Nephron progenitor cell (in vitro differentiated cells): ENCODE results near the gene POFUT1.

Experiments used
- DNase-seq: peaks from one replicate; pipeline ENCODE4 v3.0.0; 2021
- H3K27ac Mint-ChIP-seq: 2 replicates; pipeline ENCODE4 v1.8.0; 2021; ENCODE audit warnings: mild to moderate bottlenecking, moderate library complexity, mixed read lengths
- H3K27me3 Mint-ChIP-seq: 2 replicates; pipeline ENCODE4 v1.8.0; 2021; ENCODE audit warnings: mild to moderate bottlenecking, low read depth, mixed read lengths; ENCODE audit not compliant: poor library complexity
- H3K36me3 Mint-ChIP-seq: 2 replicates; pipeline ENCODE4 v1.8.0; 2021; ENCODE audit warnings: low read depth, mixed read lengths
- H3K4me1 Mint-ChIP-seq: 2 replicates; pipeline ENCODE4 v1.8.0; 2021; ENCODE audit warnings: mixed read lengths
- H3K4me3 Mint-ChIP-seq: 2 replicates; pipeline ENCODE4 v1.8.0; 2021; ENCODE audit warnings: mild to moderate bottlenecking, moderate library complexity, mixed read lengths
- H3K9me3 Mint-ChIP-seq: 2 replicates; pipeline ENCODE4 v1.8.0; 2021; ENCODE audit warnings: mild to moderate bottlenecking, moderate library complexity, mixed read lengths
- CTCF ChIP-seq: fragments of 200-600 bp; sonication (generic); IDR thresholded peaks from 2 replicates; pipeline ENCODE4 v1.5.0; 2021; ENCODE audit warnings: antibody characterized with exemption

POFUT1 gene

DNA sequence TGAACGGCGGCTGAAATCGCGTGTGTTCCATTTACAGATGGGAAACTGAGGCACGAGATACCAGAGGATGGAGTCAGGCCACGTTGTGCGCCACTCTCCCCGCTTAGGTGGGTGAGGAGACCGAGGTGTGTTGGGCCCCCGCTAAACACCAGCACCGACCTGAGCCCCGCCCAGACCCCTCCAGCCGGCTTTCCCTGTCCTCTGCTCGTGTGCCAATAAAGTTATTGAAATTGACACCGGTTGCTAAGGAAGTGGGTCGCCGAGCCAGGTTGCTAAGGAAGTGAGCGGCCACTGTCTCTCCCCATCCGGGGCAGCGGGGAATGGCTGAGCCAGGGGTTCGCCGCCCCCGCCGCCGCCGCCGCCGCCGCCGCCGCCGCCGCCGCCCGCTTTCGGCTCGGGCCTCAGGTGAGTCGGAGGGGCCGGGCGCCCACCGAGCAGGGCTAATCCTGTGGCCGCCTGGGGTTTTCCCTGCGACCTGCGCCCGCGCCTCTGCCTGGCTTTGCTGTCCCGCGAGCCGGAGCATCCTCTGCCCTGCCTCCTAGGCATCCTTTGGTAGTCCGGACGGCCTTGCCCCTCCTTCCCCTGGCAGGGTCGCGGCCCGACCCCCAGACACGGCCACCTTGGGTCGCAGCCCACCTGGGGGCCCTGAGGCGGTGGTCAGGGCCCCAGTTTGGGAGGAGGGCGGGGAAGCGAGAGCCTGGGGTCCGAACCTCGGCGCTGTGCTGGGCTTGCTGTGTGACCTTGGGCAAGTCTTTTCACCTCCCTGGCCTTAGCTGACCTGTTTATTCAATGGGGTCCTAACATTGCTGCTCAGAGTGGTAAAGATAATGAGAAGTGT is 69.9 kb downstream of the POFUT1 start, which contains the start of gene KIF3B:
Gene KIF3B (plus strand): TSS at position 291 of the 838 bp plus-strand sequence. CDS start 32,127 bp downstream, outside the sequence.
- H3K4me1 Mint-ChIP-seq = peaks cover 14% of the 10 kb centered on the region
- H3K9me3 Mint-ChIP-seq = peaks cover 14% of the 10 kb centered on the region
- no peak within 1 kb of the TSS for H3K27ac Mint-ChIP-seq
- TF ChIP-seq CTCF = no peak
- H3K4me3 Mint-ChIP-seq = peak within 1 kb of the TSS; percentile 89
- H3K27me3 Mint-ChIP-seq = no peaks in the 10 kb centered on the region
- H3K36me3 Mint-ChIP-seq = peaks cover 6% of the 10 kb centered on the region
- DNase-seq = peak; percentile 80

DNA sequence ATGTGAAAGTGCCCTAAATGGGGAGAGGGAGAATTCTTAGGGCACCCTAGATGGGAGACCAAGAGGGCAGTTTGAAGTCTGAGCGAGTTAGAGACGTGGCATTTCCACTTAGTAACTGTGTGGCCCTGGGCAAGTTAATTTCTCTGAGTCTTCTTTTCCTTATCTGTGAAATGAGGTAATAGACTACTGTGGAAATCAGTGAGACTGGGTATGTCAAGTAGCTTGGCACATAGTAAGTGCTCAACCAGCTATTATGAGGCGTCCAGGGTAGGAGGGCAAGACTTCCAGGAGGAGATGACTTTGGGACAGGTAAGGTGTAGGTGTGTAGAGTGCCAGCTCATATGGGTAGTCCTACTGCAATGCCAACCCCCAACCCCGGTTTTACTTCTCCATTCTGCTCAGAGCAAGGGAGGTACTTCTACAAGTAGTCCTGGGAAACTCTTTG is 70.5 kb downstream of the POFUT1 start:
- peak overlapping the region; percentile 89 for H3K4me3 Mint-ChIP-seq
- H3K27me3 Mint-ChIP-seq = no peaks in the 10 kb centered on the region
- H3K27ac Mint-ChIP-seq = no peak overlapping the region
- no peak for TF ChIP-seq CTCF
- no peak for DNase-seq
- peaks cover 14% of the 10 kb centered on the region for H3K4me1 Mint-ChIP-seq
- peaks cover 14% of the 10 kb centered on the region for H3K9me3 Mint-ChIP-seq
- peaks cover 6% of the 10 kb centered on the region for H3K36me3 Mint-ChIP-seq

GRCh38 chr20:32281711-32282110 is 74.0 kb downstream of the POFUT1 start:
- Mint-ChIP-seq H3K36me3 (peaks cover 6% of the 10 kb centered on the region), H3K4me3 (no peak overlapping the region)

DNA sequence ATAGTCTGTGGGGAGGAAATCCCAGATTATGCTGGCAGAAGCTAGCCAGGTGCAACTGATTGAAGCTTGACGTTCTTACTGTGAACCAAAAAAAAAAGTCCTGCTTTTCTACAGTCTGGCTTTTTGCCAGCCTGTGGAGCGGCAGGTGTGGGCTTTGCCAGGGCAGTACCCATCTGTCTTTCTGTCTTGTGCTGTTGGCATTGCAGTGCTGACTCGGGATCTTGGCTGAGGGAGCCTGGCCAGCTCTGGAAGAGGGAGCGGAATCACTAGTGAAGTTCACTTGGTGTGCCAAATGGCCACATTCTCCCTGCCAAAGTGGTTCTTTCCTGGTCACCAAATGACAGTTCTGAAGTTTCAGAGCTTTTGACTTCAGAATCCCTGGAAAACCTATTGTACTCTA is 74.8 kb downstream of the POFUT1 start:
- Mint-ChIP-seq H3K27me3 (no peaks in the 10 kb centered on the region), H3K4me3 (no peak overlapping the region), H3K9me3 (no peaks in the 10 kb centered on the region), H3K36me3 (peaks cover 6% of the 10 kb centered on the region), H3K27ac (no peak overlapping the region), H3K4me1 (peaks cover 9% of the 10 kb centered on the region)
- DNase-seq = no peak
- no peak for TF ChIP-seq CTCF

More at GRCh38 chr20:32281711-32282110, 74.0 kb downstream of the POFUT1 start:
- H3K4me1 Mint-ChIP-seq = peaks cover 9% of the 10 kb centered on the region
- no peak for TF ChIP-seq CTCF
- DNase-seq = no peak
- no peaks in the 10 kb centered on the region for H3K27me3 Mint-ChIP-seq
- no peaks in the 10 kb centered on the region for H3K9me3 Mint-ChIP-seq
- no peak overlapping the region for H3K27ac Mint-ChIP-seq

DNA sequence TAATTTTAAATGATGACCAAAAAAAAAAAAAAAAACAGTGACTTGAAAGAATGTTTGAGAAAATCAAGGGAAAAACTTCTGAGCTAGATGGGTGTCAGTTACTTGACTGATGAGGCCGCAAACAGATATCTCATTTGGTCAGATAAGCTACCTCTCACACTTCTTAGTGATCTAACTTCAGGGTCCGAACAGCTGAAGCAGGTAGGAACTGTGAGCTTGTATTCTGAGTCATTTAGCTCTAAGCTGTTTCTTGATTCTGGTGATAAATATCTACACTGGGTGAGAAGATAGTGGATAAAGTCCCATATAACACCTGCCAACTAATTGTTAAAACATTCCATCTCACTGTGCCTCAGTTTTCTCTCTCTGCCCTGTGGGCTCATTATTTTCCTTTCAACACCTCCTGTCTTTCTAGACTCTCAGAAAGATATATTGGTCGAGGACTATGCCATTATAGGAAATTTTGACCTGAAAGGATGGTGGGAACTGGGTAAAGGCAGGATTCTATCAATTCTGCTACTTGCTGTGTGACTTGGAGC is 77.5 kb downstream of the POFUT1 start:
- H3K36me3 Mint-ChIP-seq = peaks cover 11% of the 10 kb centered on the region
- DNase-seq = no peak
- H3K27ac Mint-ChIP-seq = peak overlapping the region; percentile 9
- no peak for TF ChIP-seq CTCF
- H3K9me3 Mint-ChIP-seq = no peaks in the 10 kb centered on the region
- H3K27me3 Mint-ChIP-seq = no peaks in the 10 kb centered on the region
- no peaks in the 10 kb centered on the region for H3K4me1 Mint-ChIP-seq
- no peak overlapping the region for H3K4me3 Mint-ChIP-seq
